HG03558 (cell line): ENCODE results near the gene MYO6.

Experiments used
- ATAC-seq: cut with Tn5 transposase; IDR thresholded peaks from one replicate; pipeline ENCODE4 v1.9.1; 2021; ENCODE audit warnings: moderate number of reproducible peaks; ENCODE audit not compliant: unreplicated experiment; ENCODE audit errors: extremely low read depth

MYO6 gene

DNA sequence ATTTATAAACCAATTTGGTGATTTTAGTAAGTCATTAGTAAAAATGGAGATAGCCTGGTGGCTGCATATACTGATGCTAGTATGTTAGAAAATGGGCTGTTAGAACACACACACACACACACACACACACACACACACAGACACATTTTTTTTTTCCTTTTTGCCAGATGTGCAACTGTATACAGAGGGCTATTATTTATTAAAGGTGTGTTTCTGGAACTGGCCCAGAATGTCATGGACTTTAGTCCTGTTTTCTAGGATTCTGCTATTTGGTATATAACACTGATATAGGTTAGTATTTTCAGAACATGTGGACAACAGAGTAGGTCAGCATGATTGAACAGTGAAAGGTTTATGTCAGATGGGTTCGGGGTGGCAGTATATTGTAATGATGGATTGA is 12.4 kb downstream of the MYO6 start:
- no peak for ATAC-seq

DNA sequence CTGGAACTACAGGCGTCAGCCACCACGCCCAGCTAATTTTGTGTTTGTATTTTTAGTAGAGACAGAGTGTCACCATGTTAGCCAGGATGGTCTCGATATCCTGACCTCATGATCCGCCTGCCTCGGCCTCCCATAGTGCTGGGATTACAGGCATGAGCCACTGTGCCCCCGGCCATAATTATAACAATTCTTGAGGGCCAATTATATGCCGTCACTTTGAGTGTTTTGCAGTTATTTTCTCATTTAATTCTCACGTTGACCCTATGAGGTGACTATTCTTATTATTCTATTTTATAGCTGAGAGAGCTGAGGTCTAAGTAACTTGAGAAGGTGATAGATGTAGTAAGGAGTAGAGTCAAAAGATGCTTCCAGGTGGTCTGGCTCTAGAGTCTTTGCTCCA is 13.0 kb downstream of the MYO6 start:
- no peak for ATAC-seq

DNA sequence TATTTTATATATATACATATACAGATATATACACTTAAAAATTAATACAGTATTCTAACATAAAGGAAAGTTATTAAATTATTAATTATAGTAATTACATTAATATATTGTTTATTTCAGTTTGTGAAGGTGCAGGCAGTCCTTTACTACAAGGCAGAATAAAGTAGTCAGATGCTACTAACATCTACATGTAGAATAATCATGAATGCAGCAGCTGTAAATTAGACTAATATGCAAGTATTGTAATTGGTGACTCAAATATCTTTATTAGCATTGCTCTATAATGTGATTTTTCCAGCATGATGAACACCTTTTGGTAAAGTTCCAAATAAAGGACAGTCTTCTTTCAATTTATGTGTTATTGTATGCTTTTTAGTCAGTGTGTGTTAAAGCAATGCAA is 17.3 kb downstream of the MYO6 start:
- no peak for ATAC-seq

DNA sequence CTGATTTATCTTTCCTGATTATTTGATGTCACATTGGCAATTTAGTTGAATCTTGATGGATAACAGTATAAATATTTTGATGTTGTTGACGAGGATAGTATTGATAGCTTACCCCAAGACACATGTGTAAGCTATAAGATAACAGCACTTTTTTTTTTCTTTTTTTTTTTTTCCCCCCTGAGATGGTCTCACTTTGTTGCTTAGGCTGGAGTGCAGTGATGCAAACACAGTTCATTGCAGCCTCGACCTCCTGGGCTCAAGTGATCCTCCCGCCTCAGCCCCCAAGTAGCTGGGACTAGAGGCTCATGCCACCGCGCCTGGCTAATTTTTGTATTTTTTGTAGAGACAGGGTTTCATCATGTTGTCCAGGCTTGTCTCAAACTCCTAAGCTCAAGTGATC is 21.8 kb downstream of the MYO6 start:
- no peak for ATAC-seq

DNA sequence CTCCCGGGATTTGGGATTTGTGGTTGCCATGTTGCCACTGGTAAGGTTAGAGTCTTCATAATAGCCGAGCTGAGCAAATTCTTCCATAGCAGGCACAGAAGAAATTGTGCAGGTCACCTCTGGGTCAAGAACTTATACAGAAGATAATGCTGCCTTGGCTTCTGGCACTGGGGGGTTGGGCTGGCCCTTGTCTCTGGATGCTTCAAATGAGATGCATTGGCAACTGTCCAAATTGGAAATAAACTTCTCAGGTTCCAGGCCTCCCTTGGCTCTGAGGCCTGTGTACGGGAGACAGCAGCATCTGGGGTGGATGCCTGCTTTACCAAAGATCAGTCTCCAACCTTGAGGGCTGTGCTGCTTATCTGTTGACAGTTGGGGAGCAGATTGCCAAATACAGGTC is 26.2 kb downstream of the MYO6 start:
- no peak for ATAC-seq

DNA sequence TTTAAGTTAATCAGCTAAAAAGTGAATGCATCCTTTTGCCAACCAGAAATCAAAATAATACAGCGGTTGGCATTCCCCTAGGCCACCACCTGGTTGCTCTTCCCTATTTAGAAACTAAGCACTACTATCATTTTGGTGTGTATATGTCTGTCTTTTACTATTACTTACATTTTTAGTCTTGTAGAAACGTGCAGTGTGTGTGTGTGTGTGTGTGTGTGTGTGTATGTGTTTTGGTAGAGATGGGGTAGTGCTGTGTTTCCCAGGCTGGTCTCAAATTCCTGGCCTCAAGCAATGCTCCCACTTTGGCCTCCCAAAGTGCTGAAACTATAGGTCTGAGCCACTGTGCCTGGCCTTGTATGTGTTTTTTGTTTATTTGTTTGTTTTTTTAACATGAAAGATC is 27.4 kb downstream of the MYO6 start:
- no peak for ATAC-seq

DNA sequence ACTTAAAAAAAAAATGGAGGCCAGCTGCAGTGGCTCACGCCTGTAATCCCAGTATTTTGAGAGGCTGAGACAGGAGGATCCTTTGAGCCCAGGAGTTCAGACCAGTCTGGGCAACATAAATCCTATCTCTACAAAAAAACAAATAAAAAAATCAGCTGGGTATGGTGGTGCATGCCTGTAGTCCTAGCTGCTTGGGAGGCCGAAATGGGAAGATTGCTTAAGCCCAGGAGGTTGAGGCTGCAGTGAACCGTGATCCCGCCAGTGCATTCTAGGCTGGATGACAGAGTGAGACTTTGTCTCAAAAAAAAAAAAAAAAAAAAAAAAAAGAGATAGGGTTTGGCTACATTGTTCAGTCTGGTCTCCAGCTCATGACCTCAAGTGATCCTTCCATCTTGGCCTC is 29.7 kb downstream of the MYO6 start:
- ATAC-seq, result no peak

DNA sequence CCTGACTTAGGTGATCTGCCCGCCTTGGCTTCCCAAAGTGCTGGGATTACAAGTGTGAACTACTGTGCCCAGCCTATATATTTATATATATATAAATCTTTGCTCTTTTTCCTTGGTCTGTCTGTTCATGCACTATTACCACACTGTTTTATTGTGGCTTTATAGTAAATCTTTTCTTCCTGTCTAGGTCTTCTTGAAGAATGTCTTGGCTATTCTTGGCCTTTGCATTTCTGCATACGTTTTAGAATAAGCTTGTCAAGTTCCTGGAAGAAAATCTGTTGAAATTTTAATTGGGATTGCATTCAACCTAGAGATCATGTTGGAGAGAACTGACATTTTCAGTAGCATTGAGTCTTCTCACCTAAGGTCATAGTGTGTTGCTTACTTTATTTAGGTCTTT is 37.1 kb downstream of the MYO6 start:
- no peak for ATAC-seq

DNA sequence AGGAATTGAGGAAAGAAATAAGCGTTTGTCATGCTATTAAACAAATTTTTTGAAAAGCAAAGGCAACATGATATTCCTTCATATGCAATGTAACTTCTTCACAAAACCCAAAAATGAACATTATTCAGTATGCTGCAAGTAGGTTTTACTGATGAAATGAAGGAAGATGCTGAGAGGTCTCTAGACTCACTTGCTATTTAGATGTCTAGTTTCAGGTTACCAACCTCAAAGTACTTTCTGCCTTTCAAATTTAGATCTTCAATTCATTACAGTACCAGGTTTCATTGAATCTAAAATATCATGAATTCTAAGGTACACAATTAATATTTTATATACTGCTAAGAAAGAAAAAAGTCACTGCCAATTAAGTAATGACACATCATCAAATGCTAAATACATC is 39.9 kb downstream of the MYO6 start:
- no peak for ATAC-seq

DNA sequence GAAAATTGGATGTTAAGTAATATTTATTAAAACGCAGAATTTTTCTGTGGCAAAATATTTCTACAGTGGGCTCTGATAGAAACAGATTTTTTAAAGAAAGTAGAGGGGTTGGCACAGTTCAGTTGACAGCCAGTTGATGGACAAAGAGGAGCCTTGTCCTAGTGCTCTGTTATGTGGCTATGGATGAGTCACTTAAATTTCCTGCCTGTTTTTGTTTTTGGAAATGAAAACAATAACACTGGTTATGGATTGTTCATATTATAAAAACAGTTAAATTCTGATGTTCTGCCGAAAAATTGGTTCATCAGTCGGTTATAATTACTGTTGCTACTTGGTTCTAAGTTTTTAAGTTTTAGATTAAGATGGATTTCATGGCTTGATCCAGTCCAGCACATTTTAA is 42.8 kb downstream of the MYO6 start:
- no peak for ATAC-seq

DNA sequence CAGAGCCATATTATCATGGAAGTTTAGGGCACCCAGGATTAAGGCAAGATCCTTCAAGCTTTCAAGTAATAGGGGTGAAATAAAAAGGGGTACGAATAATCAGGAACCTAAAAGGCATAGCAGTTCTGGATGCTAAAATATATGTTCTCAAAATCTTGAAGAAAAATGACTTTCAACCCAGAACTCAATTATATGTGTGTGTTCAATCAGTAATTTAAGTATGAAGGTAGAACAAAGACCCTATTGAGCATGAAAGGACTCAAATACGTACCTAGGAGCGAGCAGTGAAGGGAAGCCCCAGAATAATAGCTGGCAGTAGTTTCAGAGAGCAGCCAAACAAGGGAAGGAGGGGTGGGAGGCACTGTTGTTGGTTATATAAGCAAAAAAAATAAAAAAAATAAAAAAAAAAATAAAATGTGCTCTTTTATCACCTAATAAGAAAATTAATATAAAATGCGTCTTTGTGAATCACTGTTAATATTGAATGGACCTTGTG is 45.4 kb downstream of the MYO6 start:
- no peak for ATAC-seq

DNA sequence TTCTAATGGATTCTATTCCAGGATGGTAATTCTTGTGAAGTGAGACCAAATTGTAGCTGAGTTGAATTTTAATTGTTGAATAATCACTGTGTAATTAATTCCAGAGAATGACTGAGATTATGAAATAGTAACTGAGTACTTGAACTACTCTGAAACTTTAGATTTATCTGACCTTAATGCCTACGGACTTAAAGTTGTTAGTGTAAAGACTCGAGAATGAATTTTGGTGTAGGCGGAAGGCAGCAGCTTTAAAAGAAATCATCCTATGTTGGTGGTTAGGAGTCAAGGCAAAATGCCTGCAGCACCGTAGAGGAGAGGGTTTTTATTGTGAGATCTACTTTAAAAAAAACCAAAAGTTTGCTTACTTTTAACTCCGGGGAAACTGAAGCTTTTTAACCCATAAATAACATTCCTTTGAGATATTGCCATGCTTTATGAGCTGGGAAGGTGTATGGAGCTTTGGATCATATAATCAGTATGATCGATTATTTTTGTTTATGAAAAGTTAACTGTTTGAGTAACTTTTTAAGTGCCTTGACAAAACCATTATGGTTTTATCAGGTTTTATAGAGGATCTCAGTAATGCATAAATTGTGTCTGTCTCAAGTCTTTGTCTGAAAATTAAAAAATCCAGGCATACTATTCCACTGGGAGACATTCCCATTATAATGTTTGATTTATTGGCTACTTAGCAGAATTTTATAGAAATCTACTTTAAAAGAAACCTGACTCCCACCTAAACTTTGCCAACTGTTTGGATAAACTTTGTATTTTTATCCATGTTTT is 46.1 kb downstream of the MYO6 start:
- no peak for ATAC-seq

DNA sequence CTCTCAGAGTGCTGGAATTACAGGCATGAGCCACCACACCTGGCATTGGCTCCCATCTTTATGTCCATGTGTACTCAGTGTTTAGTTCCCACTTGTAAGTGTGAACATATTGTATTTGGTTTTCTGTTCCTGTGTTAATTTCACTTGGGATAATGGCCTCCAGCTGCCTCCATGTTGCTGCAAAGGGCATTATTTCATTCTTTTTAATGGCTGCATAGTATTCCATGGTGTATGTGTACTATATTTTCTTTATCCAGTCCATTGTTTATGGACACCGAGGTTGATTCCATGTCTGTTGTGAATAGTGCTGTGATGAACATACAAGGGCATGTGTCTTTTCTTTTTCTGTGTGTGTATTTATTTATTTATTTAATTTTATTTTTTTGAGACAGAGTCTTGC is 47.7 kb downstream of the MYO6 start:
- ATAC-seq, result no peak

DNA sequence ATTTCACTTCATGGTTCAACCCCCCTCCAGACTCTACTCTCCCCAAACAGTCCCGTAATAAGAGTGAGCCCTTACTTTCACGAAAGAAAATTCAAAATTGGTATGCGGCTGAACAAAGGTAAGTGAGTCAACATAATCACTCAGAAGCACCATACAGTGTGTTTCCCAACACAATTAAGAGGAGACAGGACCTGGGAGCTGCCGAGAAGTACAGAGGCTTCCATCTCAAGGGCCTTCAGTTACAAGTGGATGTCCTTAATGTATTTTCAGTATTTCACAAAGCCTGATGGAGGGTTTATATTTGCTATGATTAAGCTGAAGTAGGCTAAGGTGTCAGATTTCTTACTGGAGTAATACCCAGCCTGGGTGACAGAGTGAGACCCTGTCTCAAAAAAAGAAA is 51.1 kb downstream of the MYO6 start:
- no peak for ATAC-seq

DNA sequence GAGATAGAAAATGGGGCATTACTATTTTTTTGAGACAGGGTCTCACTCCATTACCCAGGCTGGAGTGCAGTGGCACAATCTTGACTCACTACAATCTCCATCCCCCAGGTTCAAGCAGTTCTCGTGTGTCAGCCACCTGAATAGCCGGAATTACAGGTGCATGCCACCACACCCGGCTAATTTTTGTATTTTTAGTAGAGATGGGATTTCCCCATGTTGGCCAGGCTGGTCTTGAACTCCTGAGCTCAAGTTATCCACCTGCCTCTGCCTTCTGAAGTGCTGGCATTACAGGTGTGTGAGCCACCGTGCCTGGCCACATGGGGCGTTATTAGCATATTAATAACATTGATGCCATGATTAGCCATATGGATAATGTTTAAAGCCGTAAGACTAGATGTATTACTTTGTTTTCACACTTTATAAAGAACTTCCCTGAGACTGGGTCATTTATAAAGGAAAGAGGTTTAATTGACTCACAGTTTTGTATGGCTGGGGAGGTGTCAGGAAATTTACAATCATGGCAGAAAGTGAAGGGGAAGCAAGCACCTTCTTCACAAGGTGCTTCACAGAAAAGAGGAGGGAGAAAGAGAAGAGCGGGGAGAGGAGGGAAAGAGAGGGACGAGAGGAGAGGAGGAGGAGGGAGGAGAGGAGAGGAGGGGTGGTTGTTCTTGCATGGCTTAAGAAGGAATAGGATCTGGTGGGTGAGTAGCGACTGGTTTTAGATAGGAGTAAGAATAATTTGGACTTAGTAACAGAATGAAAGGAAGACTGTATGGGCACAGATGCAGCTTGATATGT is 51.9 kb downstream of the MYO6 start:
- ATAC-seq, result no peak

DNA sequence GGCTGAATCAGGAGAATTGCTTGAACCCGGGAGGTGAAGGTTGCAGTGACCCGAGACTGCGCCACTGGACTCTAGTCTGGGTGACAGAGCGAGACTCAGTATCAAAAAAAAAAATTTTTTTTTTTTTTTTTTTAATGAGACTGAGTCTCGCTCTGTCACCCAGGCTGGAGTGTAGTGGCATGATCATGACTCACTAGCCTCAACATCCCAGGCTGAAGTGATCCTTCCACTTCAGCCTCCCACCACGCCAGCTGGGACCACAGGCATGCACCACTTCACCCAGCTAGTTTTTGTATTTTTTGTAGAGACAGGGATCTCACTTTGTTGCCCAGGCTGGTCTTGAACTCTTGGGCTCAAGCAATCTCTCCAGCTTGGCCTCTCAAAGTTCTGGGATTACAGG is 53.3 kb downstream of the MYO6 start:
- ATAC-seq, result no peak

DNA sequence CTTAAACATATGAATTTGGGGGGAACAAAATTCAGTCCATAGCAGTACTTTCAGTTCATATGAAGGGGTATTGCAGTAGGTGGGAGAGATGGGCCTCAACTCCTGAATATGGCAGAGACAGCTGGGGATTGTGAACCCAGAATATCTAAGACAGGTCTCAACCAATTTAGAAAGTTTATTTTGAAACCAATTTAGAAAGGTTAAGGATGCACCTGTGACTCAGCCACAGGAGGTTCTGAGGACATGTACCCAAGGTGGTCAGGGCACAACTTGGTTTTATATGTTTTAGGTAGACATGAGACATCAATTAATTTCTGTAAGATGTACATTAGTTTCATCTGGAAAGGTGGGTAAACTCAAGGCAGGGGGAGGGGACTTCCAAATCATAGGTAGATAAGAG is 59.5 kb downstream of the MYO6 start:
- ATAC-seq, result no peak

DNA sequence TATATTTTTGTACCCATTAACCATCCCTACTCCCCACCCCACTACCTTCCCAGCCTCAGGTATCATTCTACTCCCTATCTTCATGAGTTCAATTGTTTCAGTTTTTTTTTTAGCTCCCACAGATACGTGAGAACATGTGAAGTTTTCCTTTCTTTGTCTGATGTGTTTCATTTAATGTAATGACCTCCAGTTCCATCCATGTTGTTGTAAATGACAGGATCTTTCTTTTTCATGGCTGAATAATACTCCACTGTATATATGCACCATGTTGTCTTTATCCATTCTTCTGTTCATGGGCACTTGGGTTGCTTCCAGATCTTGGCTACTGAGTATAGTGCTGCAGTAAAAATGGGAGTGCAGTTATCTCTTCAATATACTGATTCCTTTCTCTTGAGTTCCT is 63.5 kb downstream of the MYO6 start:
- no peak for ATAC-seq

DNA sequence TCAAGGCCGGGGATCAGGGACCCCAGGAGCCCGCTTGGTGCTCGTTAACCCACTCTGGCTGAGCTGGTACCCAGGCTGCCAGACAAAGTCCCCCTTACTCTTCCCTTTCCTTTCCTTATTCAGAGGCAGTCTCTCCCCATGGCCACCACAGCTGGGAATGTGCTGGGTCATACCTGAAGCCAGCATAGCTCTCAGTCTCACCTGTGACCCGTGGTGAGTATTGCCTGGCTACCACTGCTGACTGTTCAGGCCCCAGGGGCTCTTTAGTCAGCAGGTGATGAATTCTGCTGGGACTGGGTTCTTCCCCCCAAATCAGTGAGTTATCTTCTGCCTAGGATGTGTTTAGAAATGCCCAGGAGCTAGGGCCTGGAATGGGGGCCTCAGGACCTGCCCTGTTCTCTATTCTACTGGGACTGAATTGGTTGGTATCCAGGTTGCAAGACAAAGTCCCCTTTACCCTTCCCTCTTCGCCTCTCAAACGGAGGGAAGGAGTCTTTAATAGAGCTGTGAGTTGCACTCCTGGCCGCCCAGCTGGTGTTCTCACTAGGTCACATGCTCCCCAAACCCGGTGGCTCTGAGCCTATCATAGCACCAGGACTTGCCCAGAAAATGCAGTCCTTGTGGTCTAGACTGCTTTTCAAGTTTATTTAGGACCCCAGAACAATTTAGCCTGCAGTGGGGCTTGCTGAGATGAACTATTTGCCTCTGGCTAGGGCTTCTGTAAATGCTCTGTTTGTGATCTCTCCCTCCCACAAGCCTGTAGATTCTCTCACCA is 64.6 kb downstream of the MYO6 start:
- ATAC-seq, result no peak

DNA sequence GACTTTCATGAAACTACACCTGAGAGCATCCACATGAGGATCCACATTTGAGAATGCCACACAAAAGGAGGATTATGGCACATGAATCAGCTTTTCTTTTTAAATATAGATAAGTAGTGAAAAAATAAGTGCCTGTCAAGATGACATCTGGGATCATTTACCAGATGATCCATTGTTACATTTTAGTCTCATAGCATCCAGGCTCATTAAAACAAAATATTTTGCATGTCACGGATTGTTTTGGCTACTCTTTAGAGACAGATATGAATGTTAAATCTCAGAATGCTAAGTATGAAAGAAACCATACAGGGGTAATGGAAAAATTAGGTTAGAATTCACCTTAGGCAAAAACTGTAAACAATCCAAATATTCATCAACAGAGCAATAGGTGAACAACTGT is 66.7 kb downstream of the MYO6 start:
- no peak for ATAC-seq
